A549 (cell line): ENCODE results near the gene RHEBL1.

Experiments used
- CHD4 ChIP-seq: fragments of 200-600 bp; sonication (generic); IDR thresholded peaks from 2 replicates; pipeline ENCODE4 v1.6.1; 2016; ENCODE audit warnings: antibody characterized with exemption, mild to moderate bottlenecking, borderline replicate concordance
- CTCF ChIP-seq: fragments of >200 bp; sonication (Bioruptor Twin); formaldehyde crosslinking; IDR thresholded peaks from 3 replicates; pipeline ENCODE4 v1.5.1; 2016
- MAZ ChIP-seq: fragments of 150-350 bp; IDR thresholded peaks from 2 replicates; pipeline ENCODE4 v1.6.1; 2014; ENCODE audit warnings: antibody characterized with exemption, low read depth, low read length, borderline replicate concordance
- NR3C1 ChIP-seq: fragments of >200 bp; sonication (Bioruptor Twin); formaldehyde crosslinking; IDR thresholded peaks from 3 replicates; pipeline ENCODE4 v1.6.1; 2017
- POLR2A ChIP-seq: IDR thresholded peaks from 2 replicates; pipeline ENCODE4 v1.6.1; 2012; ENCODE audit warnings: mild to moderate bottlenecking, low read length

DNA sequence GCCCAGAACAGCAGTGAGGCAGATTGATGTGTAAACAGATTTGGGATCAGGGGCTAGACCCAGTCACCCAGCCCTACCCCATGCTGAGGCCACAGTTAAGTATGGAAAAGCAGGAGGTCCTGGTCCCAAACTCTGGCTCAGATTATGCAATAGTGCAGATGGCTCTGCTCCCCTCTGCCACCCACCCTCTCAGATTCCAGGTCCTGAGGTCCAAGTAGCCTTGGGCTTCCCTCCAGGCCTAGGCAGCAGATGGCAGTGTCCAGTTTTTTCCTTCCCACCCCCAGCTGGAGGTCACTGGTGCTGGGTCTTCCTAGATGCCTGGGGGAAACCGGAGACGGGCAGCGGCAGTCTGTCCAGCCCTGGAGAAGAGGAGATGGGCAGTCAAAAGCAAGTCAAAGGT lies 27.6 kb upstream of the RHEBL1 start:
- TF ChIP-seq POLR2A (no peak; the same call in 1 of the 2 replicates), NR3C1 (no peak), CHD4 (no peak), CTCF (no peak), MAZ (no peak)
